Neutrophil (primary cell): ENCODE data around the gene ZBTB47.

Experiments
- H3K27ac ChIP-seq: fragments of 200-600 bp; sonication (generic); 2 replicates; pipeline ENCODE4 v1.5.1; 2016; ENCODE audit warnings: mild to moderate bottlenecking, moderate library complexity
- H3K27me3 ChIP-seq: fragments of 200-600 bp; sonication (generic); 2 replicates; pipeline ENCODE4 v1.6.0; 2016; ENCODE audit warnings: mild to moderate bottlenecking
- H3K36me3 ChIP-seq: fragments of 200-600 bp; sonication (generic); 2 replicates; pipeline ENCODE4 v1.5.1; 2017
- H3K4me1 ChIP-seq, 2 experiments: fragments of 200-600 bp in 1 of 2; sonication (generic) in 1 of 2; 1 replicate in 1 of 2; 2 replicates in 1 of 2; pipeline versions ENCODE4 v1.5.1 to v1.6.1; 2013 to 2016; ENCODE audit warnings: low read depth in 1 of 2, low read length in 1 of 2, mild to moderate bottlenecking in 1 of 2, moderate library complexity in 1 of 2; ENCODE audit not compliant: control insufficient read depth in 1 of 2, insufficient read depth in 1 of 2
- H3K4me3 ChIP-seq, 2 experiments: fragments of 200-600 bp in 1 of 2; sonication (generic) in 1 of 2; 1 replicate in 1 of 2; 2 replicates in 1 of 2; pipeline ENCODE4 v1.5.1; 2013 to 2016; ENCODE audit warnings: low read depth in 1 of 2, low read length in 1 of 2, mild to moderate bottlenecking in 1 of 2, moderate library complexity in 1 of 2
- H3K9me3 ChIP-seq: fragments of 200-600 bp; sonication (generic); 2 replicates; pipeline ENCODE4 v1.5.1; 2016
- CTCF ChIP-seq: fragments of 200-600 bp; sonication (generic); IDR thresholded peaks from 2 replicates; pipeline ENCODE4 v1.5.1; 2016; ENCODE audit warnings: antibody characterized with exemption

The ZBTB47 gene

GRCh38 chr3:42663581-42664437 lies 10.3 kb downstream of the ZBTB47 start:
- Histone ChIP-seq H3K4me3 (no peak overlapping the region), H3K27ac (no peak overlapping the region), H3K4me1 (peaks cover 12 to 13% of the 10 kb centered on the region in 2 experiments), H3K36me3 (peaks cover 3% of the 10 kb centered on the region), H3K27me3 (no peaks in the 10 kb centered on the region), H3K9me3 (no peaks in the 10 kb centered on the region)
- TF ChIP-seq CTCF, result no peak

- H3K27me3 ChIP-seq, result no peaks in the 10 kb centered on the region
- peaks cover 3% of the 10 kb centered on the region for H3K36me3 ChIP-seq
- peaks cover 7% of the 10 kb centered on the region in 2 experiments for H3K4me1 ChIP-seq
- no peak overlapping the region for H3K27ac ChIP-seq
- H3K9me3 ChIP-seq, result no peaks in the 10 kb centered on the region
- no peak for TF ChIP-seq CTCF
- no peak overlapping the region for H3K4me3 ChIP-seq
Observed at GRCh38 chr3:42664438-42664803, 10.9 kb downstream of the ZBTB47 start.

GRCh38 chr3:42665050-42665878 lies 11.8 kb downstream of the ZBTB47 start:
- peaks cover 3% of the 10 kb centered on the region for H3K36me3 ChIP-seq

GRCh38 chr3:42666022-42666421 lies 12.5 kb downstream of the ZBTB47 start:
- no peak overlapping the region for H3K27ac ChIP-seq
- TF ChIP-seq CTCF, result no peak
- H3K4me3 ChIP-seq, result no peak overlapping the region
- H3K36me3 ChIP-seq, result peaks cover 3% of the 10 kb centered on the region
- H3K27me3 ChIP-seq, result no peaks in the 10 kb centered on the region
- no peaks in the 10 kb centered on the region for H3K9me3 ChIP-seq
- no peaks in the 10 kb centered on the region for H3K4me1 ChIP-seq

More at GRCh38 chr3:42665050-42665878, 11.8 kb downstream of the ZBTB47 start:
- no peak for TF ChIP-seq CTCF
- Histone ChIP-seq H3K27ac (no peak overlapping the region), H3K4me1 (no peaks in the 10 kb centered on the region), H3K27me3 (no peaks in the 10 kb centered on the region), H3K4me3 (no peak overlapping the region), H3K9me3 (no peaks in the 10 kb centered on the region)

GRCh38 chr3:42666577-42666998 lies 13.1 kb downstream of the ZBTB47 start:
- no peaks in the 10 kb centered on the region for H3K4me1 ChIP-seq
- no peak overlapping the region for H3K27ac ChIP-seq
- H3K9me3 ChIP-seq, result no peaks in the 10 kb centered on the region
- peaks cover 3% of the 10 kb centered on the region for H3K36me3 ChIP-seq
- no peak overlapping the region for H3K4me3 ChIP-seq
- no peak for TF ChIP-seq CTCF
- H3K27me3 ChIP-seq, result no peaks in the 10 kb centered on the region
